HG02973 (cell line): ENCODE measurements around the gene ERN1.
A peak's percentile ranks its signal among the peaks of the same experiment; 100 is the strongest.
"Not testable (repeated sequence)": the region's sequence is repeated elsewhere in the genome, so short reads cannot be mapped to it uniquely, and the experiment has no call there.

Experiments used
- ATAC-seq: cut with Tn5 transposase; IDR thresholded peaks from one replicate; pipeline ENCODE4 v1.9.1; 2021; ENCODE audit warnings: moderate library complexity; ENCODE audit not compliant: unreplicated experiment

The ERN1 gene

GRCh38 chr17:64036198-64036922 is 93.6 kb downstream of the ERN1 start:
- ATAC-seq = no peak

- no peak for ATAC-seq
Observed at GRCh38 chr17:64032081-64032480, 97.9 kb downstream of the ERN1 start.

GRCh38 chr17:64028874-64029464 is 101.0 kb downstream of the ERN1 start:
- ATAC-seq = no peak

- ATAC-seq = peak; percentile 58
Observed at GRCh38 chr17:64025732-64026294, 104.1 kb downstream of the ERN1 start.

- ATAC-seq = no peak
Observed at GRCh38 chr17:64024781-64025731, 104.9 kb downstream of the ERN1 start.

- no peak for ATAC-seq
Observed at GRCh38 chr17:64024215-64024654, 105.7 kb downstream of the ERN1 start.

- ATAC-seq = no peak
Observed at GRCh38 chr17:64022611-64023063, 107.3 kb downstream of the ERN1 start.

- ATAC-seq = peak; percentile 52
Observed at GRCh38 chr17:64020056-64020766, 109.7 kb downstream of the ERN1 start, which contains the start of gene ICAM2. TSS of gene ICAM2 (minus strand) at chr17:64020633. CDS start at chr17:64006691, 13,942 bp downstream.

GRCh38 chr17:64019551-64019961 is 110.4 kb downstream of the ERN1 start:
- not testable (repeated sequence) for ATAC-seq

GRCh38 chr17:64017381-64017980 is 112.5 kb downstream of the ERN1 start:
- ATAC-seq = no peak

GRCh38 chr17:64016974-64017373 is 113.0 kb downstream of the ERN1 start:
- no peak for ATAC-seq

- no peak for ATAC-seq
Observed at GRCh38 chr17:64016231-64016784, 113.6 kb downstream of the ERN1 start.

- no peak for ATAC-seq
Observed at GRCh38 chr17:64015447-64015846, 114.5 kb downstream of the ERN1 start.

- no peak for ATAC-seq
Observed at GRCh38 chr17:64009571-64010402, 120.2 kb downstream of the ERN1 start.

- ATAC-seq = no peak
Observed at GRCh38 chr17:64008830-64009229, 121.1 kb downstream of the ERN1 start.

GRCh38 chr17:64008346-64008745 is 121.6 kb downstream of the ERN1 start:
- ATAC-seq = no peak

- no peak for ATAC-seq
Observed at GRCh38 chr17:64007838-64008282, 122.1 kb downstream of the ERN1 start.

GRCh38 chr17:64007089-64007837 is 122.7 kb downstream of the ERN1 start:
- not testable (repeated sequence) for ATAC-seq
